Peyer's patch (tissue), 4 donors: ENCODE results near the gene NOSTRIN. TPM values are rescaled to one million over a fixed set of nuclear protein-coding genes. Genes with fewer than 3 reads are reported as not detected.

Experiments
- DNase-seq, 3 donors: peaks; one replicate each; pipeline ENCODE4 v3.0.0-alpha.2; 2017 to 2019
- H3K27ac ChIP-seq, 4 donors: fragments of 200-600 bp; sonication (generic); one replicate each; pipeline ENCODE4 v1.5.1; 2016 to 2019
- H3K27me3 ChIP-seq, 2 donors: fragments of 200-600 bp; sonication (generic); one replicate each; pipeline ENCODE4 v1.5.1; 2019
- H3K36me3 ChIP-seq, 3 donors: fragments of 200-600 bp; sonication (generic); one replicate each; pipeline ENCODE4 v1.5.1; 2016 to 2019
- H3K4me1 ChIP-seq, 4 donors: fragments of 200-600 bp; sonication (generic); one replicate each; pipeline ENCODE4 v1.5.1; 2016 to 2019
- H3K4me3 ChIP-seq, 4 donors: fragments of 200-600 bp; sonication (generic); 1 replicate in 3 of 4; 2 replicates in 1 of 4; pipeline ENCODE4 v1.5.1; 2016 to 2019; ENCODE audit warnings: mild to moderate bottlenecking in 1 of 4
- H3K9me3 ChIP-seq, 4 donors: fragments of 200-600 bp; sonication (generic); one replicate each; pipeline ENCODE4 v1.5.1; 2016 to 2019; ENCODE audit warnings: mild to moderate bottlenecking in 1 of 4
- POLR2A ChIP-seq, 2 donors: fragments of 450-650 bp; IDR thresholded peaks; one replicate each; pipeline ENCODE4 v1.5.1; 2017; ENCODE audit warnings: antibody characterized with exemption in 2 of 2, mild to moderate bottlenecking in 2 of 2, moderate library complexity in 2 of 2
- total RNA-seq, 4 donors: library from RNA; depleted of rRNA; stranded (reverse); fragments of >200 nt; gene quantifications; one replicate each; pipeline ENCODE4 v1.1.0, GENCODE V29; 2016
- TF ChIP-seq, protein P1 (sequence below), 6 experiments: fragments of 450-650 bp in 4 of 6; fragments of 200-600 bp in 2 of 6; sonication (generic) in 1 of 6; IDR thresholded peaks; one replicate each; pipeline ENCODE4 v1.5.1; 2017 to 2019; ENCODE audit warnings: antibody characterized with exemption in 6 of 6, mild to moderate bottlenecking in 3 of 6, moderate library complexity in 1 of 6

NOSTRIN gene
- total RNA-seq, 4 donors from 2014 or later, result 67.4 to 152 (median 87.7) TPM

DNA sequence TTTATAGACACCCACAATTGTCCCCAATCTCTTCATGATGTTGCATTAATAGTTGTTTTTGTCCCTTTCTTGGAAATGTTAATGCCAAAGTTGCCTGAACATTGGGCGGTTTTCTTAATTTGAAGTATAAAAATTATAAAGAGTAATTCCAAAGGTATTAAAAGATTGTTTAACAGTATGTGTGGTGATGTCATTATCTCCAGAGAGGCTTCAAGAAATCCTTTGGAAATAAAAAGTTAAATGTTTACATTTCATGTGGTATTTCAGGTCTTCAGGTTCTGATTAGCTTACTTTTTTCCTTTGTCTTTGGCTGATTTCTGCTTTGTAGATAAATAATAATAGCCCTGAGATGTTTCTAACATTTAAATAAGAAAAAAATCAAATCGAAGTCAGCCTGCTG lies 29.3 kb upstream of the NOSTRIN start:
- Histone ChIP-seq H3K27ac (no peak overlapping the region), H3K27me3 (no peaks in the 10 kb centered on the region)
- TF ChIP-seq POLR2A (IDR thresholded peaks at IDR 0.05), result no peak
- TF ChIP-seq, protein P1, sequence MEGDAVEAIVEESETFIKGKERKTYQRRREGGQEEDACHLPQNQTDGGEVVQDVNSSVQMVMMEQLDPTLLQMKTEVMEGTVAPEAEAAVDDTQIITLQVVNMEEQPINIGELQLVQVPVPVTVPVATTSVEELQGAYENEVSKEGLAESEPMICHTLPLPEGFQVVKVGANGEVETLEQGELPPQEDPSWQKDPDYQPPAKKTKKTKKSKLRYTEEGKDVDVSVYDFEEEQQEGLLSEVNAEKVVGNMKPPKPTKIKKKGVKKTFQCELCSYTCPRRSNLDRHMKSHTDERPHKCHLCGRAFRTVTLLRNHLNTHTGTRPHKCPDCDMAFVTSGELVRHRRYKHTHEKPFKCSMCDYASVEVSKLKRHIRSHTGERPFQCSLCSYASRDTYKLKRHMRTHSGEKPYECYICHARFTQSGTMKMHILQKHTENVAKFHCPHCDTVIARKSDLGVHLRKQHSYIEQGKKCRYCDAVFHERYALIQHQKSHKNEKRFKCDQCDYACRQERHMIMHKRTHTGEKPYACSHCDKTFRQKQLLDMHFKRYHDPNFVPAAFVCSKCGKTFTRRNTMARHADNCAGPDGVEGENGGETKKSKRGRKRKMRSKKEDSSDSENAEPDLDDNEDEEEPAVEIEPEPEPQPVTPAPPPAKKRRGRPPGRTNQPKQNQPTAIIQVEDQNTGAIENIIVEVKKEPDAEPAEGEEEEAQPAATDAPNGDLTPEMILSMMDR (IDR thresholded peaks at IDR 0.05), result no peak

DNA sequence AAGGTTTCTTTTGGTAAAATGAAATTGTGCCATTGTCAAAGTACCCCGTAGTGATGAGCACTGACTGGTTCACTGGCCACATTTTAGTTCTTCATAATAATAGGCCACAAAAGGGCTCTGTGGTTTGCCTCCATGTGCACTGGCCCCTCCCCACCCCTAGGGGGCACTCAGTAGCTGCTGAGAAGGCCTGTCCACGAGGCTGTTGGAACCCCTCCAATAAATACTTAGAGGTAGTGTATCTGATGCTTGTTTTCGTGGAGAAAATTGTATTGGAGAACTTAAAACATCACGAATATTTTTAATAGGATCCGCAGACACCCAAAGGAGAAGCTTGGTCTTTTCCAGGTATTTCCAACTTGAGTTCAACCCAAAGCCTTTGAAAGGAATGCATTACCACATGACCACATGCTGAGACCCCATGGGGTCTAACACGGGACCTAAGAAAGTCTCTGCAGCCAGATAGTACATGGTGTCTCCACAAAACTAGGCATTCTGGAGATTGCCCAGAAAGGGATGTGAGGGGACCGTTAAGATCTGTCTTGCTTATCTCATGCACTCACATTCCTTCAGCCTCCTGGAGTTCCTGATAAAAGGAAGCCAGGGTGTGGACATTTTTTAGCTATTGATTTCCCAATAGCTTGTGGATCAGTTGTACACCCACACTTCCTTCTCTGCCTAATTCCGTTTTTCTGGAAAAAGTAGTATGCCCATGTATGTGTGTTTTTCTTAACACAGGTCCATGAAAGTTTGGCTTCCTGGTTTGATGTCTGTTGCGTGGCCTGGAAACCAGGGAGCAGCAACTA lies 28.5 kb upstream of the NOSTRIN start:
- Histone ChIP-seq H3K4me3 (no peak overlapping the region), H3K27me3 (no peaks in the 10 kb centered on the region), H3K9me3 (no peaks in the 10 kb centered on the region), H3K36me3 (peaks cover 0 to 16% (median 0%) of the 10 kb centered on the region in 3 donors), H3K27ac (no peak overlapping the region), H3K4me1 (no peaks in the 10 kb centered on the region)
- DNase-seq, result peak in 1 of 3 donors; percentile 82
- TF ChIP-seq, protein P1 (IDR thresholded peaks at IDR 0.05), result peak in 4 of 6 experiments; percentile 59 to 89 (median 83)
- no peak for TF ChIP-seq POLR2A (IDR thresholded peaks at IDR 0.05)

More for the DNA sequence above, 29.3 kb upstream of the NOSTRIN start:
- H3K4me1 ChIP-seq, result no peaks in the 10 kb centered on the region
- H3K36me3 ChIP-seq, result peaks cover 0 to 16% (median 0%) of the 10 kb centered on the region in 3 donors
- no peak overlapping the region for H3K4me3 ChIP-seq
- no peak for DNase-seq
- H3K9me3 ChIP-seq, result no peaks in the 10 kb centered on the region

DNA sequence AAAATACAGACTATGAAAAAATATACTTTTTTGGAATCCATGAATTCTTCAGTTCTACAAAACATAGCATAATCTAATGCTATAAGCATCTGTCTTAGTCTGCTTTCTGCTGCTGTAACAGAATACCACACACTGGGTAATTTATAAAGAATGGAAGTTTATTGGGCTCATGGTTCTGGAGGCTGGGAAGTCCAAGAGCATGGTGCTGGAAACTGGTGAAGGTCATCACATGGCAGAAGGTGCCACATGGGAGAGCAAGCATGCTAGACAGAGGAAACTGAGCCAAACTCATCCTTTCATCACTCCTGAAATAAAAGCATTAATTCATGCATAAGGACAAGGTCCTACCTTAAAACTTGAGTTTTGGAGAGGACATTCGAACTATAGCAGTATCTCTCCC lies 26.6 kb upstream of the NOSTRIN start:
- Histone ChIP-seq H3K27me3 (no peaks in the 10 kb centered on the region), H3K4me3 (no peak overlapping the region)
- TF ChIP-seq POLR2A (IDR thresholded peaks at IDR 0.05), result no peak
- TF ChIP-seq, protein P1 (IDR thresholded peaks at IDR 0.05), result no peak

DNA sequence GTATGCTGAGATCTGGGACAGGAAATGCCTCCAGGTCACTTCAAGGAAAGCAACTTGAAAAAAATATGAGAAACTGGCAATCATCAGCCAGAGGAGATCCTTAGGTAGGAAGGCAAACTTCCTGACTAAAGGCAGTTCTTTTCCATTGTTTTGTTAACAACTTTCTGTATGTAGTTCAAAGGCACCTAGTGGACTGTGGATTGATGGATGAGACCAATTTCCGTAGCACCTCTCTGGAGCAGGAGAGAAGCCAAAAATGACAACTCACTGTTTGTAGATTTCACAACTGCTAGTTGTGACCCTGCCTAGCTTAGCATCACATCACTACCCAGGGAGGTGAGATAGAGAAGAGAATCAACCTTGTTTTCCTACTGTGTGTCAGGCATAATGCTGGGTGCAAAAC lies 21.8 kb upstream of the NOSTRIN start:
- no peak for TF ChIP-seq POLR2A (IDR thresholded peaks at IDR 0.05)
- TF ChIP-seq, protein P1 (IDR thresholded peaks at IDR 0.05), result no peak
- H3K27ac ChIP-seq, result no peak overlapping the region
- no peaks in the 10 kb centered on the region for H3K36me3 ChIP-seq
- no peak overlapping the region for H3K4me3 ChIP-seq
- H3K4me1 ChIP-seq, result no peaks in the 10 kb centered on the region
- no peaks in the 10 kb centered on the region for H3K27me3 ChIP-seq
- no peak for DNase-seq
- H3K9me3 ChIP-seq, result no peaks in the 10 kb centered on the region

More for the DNA sequence above, 26.6 kb upstream of the NOSTRIN start:
- H3K36me3 ChIP-seq, result no peaks in the 10 kb centered on the region
- no peaks in the 10 kb centered on the region for H3K4me1 ChIP-seq
- no peak overlapping the region for H3K27ac ChIP-seq
- DNase-seq, result no peak
- H3K9me3 ChIP-seq, result no peaks in the 10 kb centered on the region

DNA sequence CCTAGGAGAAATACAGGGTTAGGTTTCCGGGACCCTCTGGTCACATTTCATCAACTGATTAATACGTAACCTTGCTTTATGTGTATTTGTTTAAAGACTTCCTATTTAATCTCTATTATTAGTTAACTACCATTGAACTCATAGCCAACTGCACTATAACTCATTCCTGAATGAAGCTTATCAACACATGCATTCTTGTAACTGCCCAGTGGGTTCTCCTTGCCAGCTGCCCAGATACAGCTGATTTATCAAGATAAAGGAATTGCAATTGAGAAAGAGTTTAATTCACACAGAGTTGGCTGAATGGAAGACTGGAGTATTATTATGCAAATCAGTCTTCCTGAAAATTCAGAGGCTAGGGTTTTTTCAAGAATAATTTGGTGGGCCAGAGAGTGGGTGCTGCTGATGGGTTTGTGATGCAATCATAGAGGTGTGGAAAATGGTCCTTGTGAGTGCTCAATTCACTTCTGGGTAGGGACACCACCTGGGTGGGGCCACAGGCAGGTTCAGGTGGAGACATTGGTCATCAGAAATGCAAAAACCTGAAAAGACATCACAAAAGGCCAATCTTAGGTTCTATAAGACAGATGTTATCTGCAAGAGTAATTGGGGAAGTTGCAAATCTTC lies 21.1 kb upstream of the NOSTRIN start:
- DNase-seq, result no peak
- no peak overlapping the region for H3K4me3 ChIP-seq
- TF ChIP-seq, protein P1 (IDR thresholded peaks at IDR 0.05), result no peak
- no peak for TF ChIP-seq POLR2A (IDR thresholded peaks at IDR 0.05)
- no peaks in the 10 kb centered on the region for H3K9me3 ChIP-seq
- H3K36me3 ChIP-seq, result no peaks in the 10 kb centered on the region
- H3K27me3 ChIP-seq, result no peaks in the 10 kb centered on the region
- no peak overlapping the region for H3K27ac ChIP-seq
- H3K4me1 ChIP-seq, result no peaks in the 10 kb centered on the region
